A549 (cell line): ENCODE measurements around the gene CXorf66. TPM values are rescaled to one million over a fixed set of nuclear protein-coding genes. Genes with fewer than 3 reads are reported as not detected.
"Not testable (repeated sequence)": the region's sequence is repeated elsewhere in the genome, so short reads cannot be mapped to it uniquely, and the experiment has no call there.

Experiments
- ATAC-seq, 2 experiments: fragments of 200-7000 bp in 1 of 2; fragments of >200 bp in 1 of 2; cut with Nextera tagmentation in 1 of 2; cut with Tn5 transposase in 1 of 2; 3 replicates each; pipeline versions ENCODE4 v1.8.0 to v1.9.1; 2018 to 2020; ENCODE audit warnings: mild to moderate bottlenecking in 1 of 2, moderate library complexity in 1 of 2
- CTCF ChIA-PET: fragments of 300-600 bp; sonication (Branson Sonifier 250); formaldehyde crosslinking; extraction: SDS; loops from one replicate; lab custom pipeline; 2021; ENCODE audit warnings: antibody characterized with exemption, inconsistent platforms; lab: Yijun Ruan, JAX
- POLR2A ChIA-PET: fragments of 350-600 bp; formaldehyde crosslinking; extraction: SDS; loops from one replicate; lab custom pipeline; 2021; ENCODE audit warnings: antibody characterized with exemption, inconsistent platforms; lab: Yijun Ruan, JAX
- DNase-seq, 2 experiments: peaks; one replicate each; pipeline versions ENCODE4 v3.0.0 to v3.0.0-alpha.2; 2011 to 2016; ENCODE audit warnings: low read depth in 1 of 2, low spot score in 1 of 2
- FAIRE-seq: peaks from 2 replicates; lab custom pipeline; 2011; peaks lifted over from hg19 to GRCh38; lab: Jason Lieb, UNC
- H3K27ac ChIP-seq, 2 experiments: fragments of >200 bp; sonication (Bioruptor Twin); formaldehyde crosslinking; 3 replicates each; pipeline ENCODE4 v1.5.1; 2016 to 2017
- H3K4me1 ChIP-seq: fragments of >200 bp; sonication (Bioruptor Twin); formaldehyde crosslinking; 3 replicates; pipeline ENCODE4 v1.6.1; 2016
- H3K4me2 ChIP-seq: fragments of >200 bp; sonication (Bioruptor Twin); formaldehyde crosslinking; 3 replicates; pipeline ENCODE4 v1.6.1; 2016
- H3K4me3 ChIP-seq: fragments of >200 bp; sonication (Bioruptor Twin); formaldehyde crosslinking; 3 replicates; pipeline ENCODE4 v1.5.1; 2016
- H3K9me3 ChIP-seq: fragments of >200 bp; sonication (Bioruptor Twin); formaldehyde crosslinking; 3 replicates; pipeline ENCODE4 v1.6.1; 2016
- BHLHE40 ChIP-seq: IDR thresholded peaks from 2 replicates; pipeline ENCODE4 v1.6.1; 2012; ENCODE audit warnings: low read depth, low read length, inconsistent platforms
- CHD2 ChIP-seq: fragments of 150-350 bp; IDR thresholded peaks from 2 replicates; pipeline ENCODE4 v1.6.1; 2014; ENCODE audit warnings: low read length; ENCODE audit not compliant: partially characterized antibody
- EHF ChIP-seq: fragments of 250-450 bp; sonication (Bioruptor Pico); IDR thresholded peaks from 2 replicates; pipeline ENCODE4 v1.5.0; 2020; ENCODE audit warnings: mild to moderate bottlenecking
- ESRRA ChIP-seq: fragments of 150-350 bp; IDR thresholded peaks from 2 replicates; pipeline ENCODE4 v1.6.1; 2014; ENCODE audit warnings: mild to moderate bottlenecking, low read length, borderline replicate concordance
- FOSB ChIP-seq: fragments of 250-450 bp; sonication (Bioruptor Pico); IDR thresholded peaks from 2 replicates; pipeline ENCODE4 v1.5.0; 2020; ENCODE audit warnings: mild to moderate bottlenecking, moderate library complexity
- GATA3 ChIP-seq: IDR thresholded peaks from 2 replicates; pipeline ENCODE4 v1.6.1; 2012; ENCODE audit warnings: borderline replicate concordance
- HEYL ChIP-seq: fragments of 250-450 bp; sonication (Bioruptor Pico); IDR thresholded peaks from 2 replicates; pipeline ENCODE4 v1.8.0; 2021; ENCODE audit warnings: mild to moderate bottlenecking, moderate library complexity
- HOXB13 ChIP-seq: fragments of 250-450 bp; sonication (Bioruptor Pico); IDR thresholded peaks from 2 replicates; pipeline ENCODE4 v1.5.0; 2020; ENCODE audit warnings: low read depth, mild to moderate bottlenecking, moderate library complexity
- JUNB ChIP-seq: fragments of >200 bp; sonication (Bioruptor Twin); formaldehyde crosslinking; IDR thresholded peaks from 2 replicates; pipeline ENCODE4 v1.6.1; 2016
- KDM1A ChIP-seq: fragments of 200-600 bp; sonication (generic); IDR thresholded peaks from 2 replicates; pipeline ENCODE4 v1.6.1; 2016; ENCODE audit warnings: low read depth, mild to moderate bottlenecking
- MAFK ChIP-seq: fragments of 450-650 bp; IDR thresholded peaks from 2 replicates; pipeline ENCODE4 v1.6.1; 2014; ENCODE audit not compliant: partially characterized antibody
- NFE2L2 ChIP-seq: fragments of 150-350 bp; conservative IDR thresholded peaks from 2 replicates; pipeline ENCODE4 v1.6.1; 2014; ENCODE audit warnings: low read length
- PHF8 ChIP-seq: fragments of 200-600 bp; sonication (generic); IDR thresholded peaks from 2 replicates; pipeline ENCODE4 v1.6.1; 2016; ENCODE audit warnings: low read depth, mild to moderate bottlenecking, antibody characterized with exemption, moderate library complexity, borderline replicate concordance
- POLR2A ChIP-seq: IDR thresholded peaks from 2 replicates; pipeline ENCODE4 v1.6.1; 2012; ENCODE audit warnings: mild to moderate bottlenecking, low read length
- RAD21 ChIP-seq, 2 experiments: fragments of >200 bp in 1 of 2; sonication (Bioruptor Twin) in 1 of 2; formaldehyde crosslinking in 1 of 2; IDR thresholded peaks in 1 of 2; conservative IDR thresholded peaks in 1 of 2; 2 replicates in 1 of 2; 3 replicates in 1 of 2; pipeline ENCODE4 v1.6.1; 2012 to 2018; ENCODE audit warnings: inconsistent platforms in 1 of 2
- REST ChIP-seq: fragments of 200-600 bp; sonication (generic); IDR thresholded peaks from 2 replicates; pipeline ENCODE4 v1.6.1; 2016; ENCODE audit warnings: antibody characterized with exemption, mild to moderate bottlenecking, moderate library complexity
- RFX5 ChIP-seq: fragments of 450-650 bp; IDR thresholded peaks from 2 replicates; pipeline ENCODE4 v1.7.1; 2014; ENCODE audit warnings: antibody characterized with exemption, mild to moderate bottlenecking, moderate library complexity
- ZFP36 ChIP-seq: fragments of 450-650 bp; IDR thresholded peaks from 2 replicates; pipeline ENCODE4 v1.6.1; 2014; ENCODE audit warnings: borderline replicate concordance; ENCODE audit not compliant: partially characterized antibody
- ZNF302 ChIP-seq: fragments of 250-450 bp; sonication (Bioruptor Pico); IDR thresholded peaks from 2 replicates; pipeline ENCODE4 v1.9.0; 2021; ENCODE audit warnings: inconsistent platforms, mild to moderate bottlenecking, moderate library complexity
- WGBS: methylation state at CpG from one replicate; pipeline ENCODE4 v1.1.6; 2017; ENCODE audit errors: missing lambda C conversion rate; 5-methylcytosine and 5-hydroxymethylcytosine counted together
- polyA plus RNA-seq, 4 experiments: library from polyadenylated mRNA; depleted of rRNA in 3 of 4; stranded (reverse); fragments of >200 nt; fragmentation: RNase III in 1 of 4; extraction: RNeasy Plus Mini Kit Qiagen cat#74134 plus additional on column Dnase treatment in 1 of 4; gene quantifications; 2 replicates in 3 of 4; 3 replicates in 1 of 4; pipeline ENCODE4 v1.2.3, GENCODE V29; 2011 to 2017

The CXorf66 gene
- polyA plus RNA-seq, 2 of the 4 experiments (the other 2 are of a cell fraction), result not detected

GRCh38 chrX:139924696-139925095, 40.6 kb downstream of the CXorf66 start:
- Histone ChIP-seq H3K4me3 (no peak overlapping the region), H3K27ac (no peak overlapping the region), H3K9me3 (no peaks in the 10 kb centered on the region), H3K4me2 (no peak overlapping the region), H3K4me1 (no peaks in the 10 kb centered on the region)
- ChIA-PET POLR2A (interaction anchor here (1.3 kb wide), 1 partner anchor 8 kb away, joined by 3 read pairs; the partner anchor contains the start of gene ATP11C), CTCF (interaction anchor here (1.2 kb wide), 1 partner anchor 9 kb away, joined by 3 read pairs; no protein-coding TSS in a partner anchor)
- ATAC-seq (no peak), DNase-seq (no peak), FAIRE-seq (no peak)
- TF ChIP-seq ESRRA (no peak), HOXB13 (CRISPR knock-in tag) (no peak), EHF (CRISPR knock-in tag) (no peak), HEYL (no peak), RFX5 (no peak), POLR2A (no peak), CHD2 (no peak), JUNB (no peak), FOSB (CRISPR knock-in tag) (no peak), PHF8 (no peak), MAFK (no peak), NFE2L2 (no peak), BHLHE40 (no peak), RAD21 (conservative IDR thresholded peaks at IDR 0.05 in 1 of 2, IDR thresholded peaks at IDR 0.05 in 1 of 2) (no peak), KDM1A (no peak)
- 80% methylated on average over 6 of the region's 6 CpGs for WGBS

GRCh38 chrX:139924069-139924695, 41.1 kb downstream of the CXorf66 start:
- H3K4me1 ChIP-seq, result no peaks in the 10 kb centered on the region
- TF ChIP-seq REST (peak; percentile 26; the same call in 1 of the 2 replicates), GATA3 (no peak)
- WGBS, result 79% methylated on average over 5 of the region's 5 CpGs
- H3K27ac ChIP-seq, result no peak overlapping the region
- FAIRE-seq (no peak), DNase-seq (no peak), ATAC-seq (no peak)
- POLR2A ChIA-PET, result interaction anchor here (1.3 kb wide), 1 partner anchor 9 kb away, joined by 3 read pairs; the partner anchor contains the start of gene ATP11C
- no peak overlapping the region for H3K4me2 ChIP-seq
- no peaks in the 10 kb centered on the region for H3K9me3 ChIP-seq
- CTCF ChIA-PET, result interaction anchor here (0.6 to 1.2 kb wide), 2 partner anchors 10 to 42 kb away, joined by 3 to 4 read pairs; no protein-coding TSS in a partner anchor
- no peak overlapping the region for H3K4me3 ChIP-seq

- WGBS, result 98% methylated on average over 6 of the region's 6 CpGs
- FAIRE-seq, ATAC-seq, H3K4me2 ChIP-seq, H3K9me3 ChIP-seq, POLR2A ChIA-PET, H3K27ac ChIP-seq, CTCF ChIA-PET, H3K4me3 ChIP-seq, H3K4me1 ChIP-seq, DNase-seq: not testable (repeated sequence)
These were observed 44.2 kb downstream of the CXorf66 start for GRCh38 chrX:139921142-139921541.

GRCh38 chrX:139920316-139920715, 45.0 kb downstream of the CXorf66 start:
- Histone ChIP-seq H3K27ac (no peak overlapping the region), H3K4me1 (no peaks in the 10 kb centered on the region), H3K9me3 (no peaks in the 10 kb centered on the region), H3K4me3 (no peak overlapping the region), H3K4me2 (no peak overlapping the region)
- FAIRE-seq (no peak), ATAC-seq (no peak), DNase-seq (no peak)
- ChIA-PET CTCF (no interaction called here), POLR2A (no interaction called here)
- 96% methylated on average over 1 of the region's 1 CpG for WGBS
- no peak for TF ChIP-seq REST
- TF ChIP-seq FOSB (CRISPR knock-in tag), result no peak
- no peak for TF ChIP-seq ZFP36
- TF ChIP-seq ZNF302, result no peak
- TF ChIP-seq MAFK, result no peak
- no peak for TF ChIP-seq EHF (CRISPR knock-in tag)
